NCI-H524 treated with DMSO at 0.1 percent for 48 hours (cell line): ENCODE data around the gene SF3A1.

ENCODE experiments used
- DNase-seq: peaks from one replicate; lab custom pipeline; 2025; lab: John Stamatoyannopoulos, UW

The SF3A1 gene

GRCh38 chr22:30386960-30387827, 30.5 kb upstream of the SF3A1 start, which contains the start of gene RNF215:
Gene RNF215 (minus strand): TSS chr22:30387411. CDS start chr22:30387313, 98 bp downstream.
- DNase-seq, result peak; percentile 32

GRCh38 chr22:30386608-30386959, 29.9 kb upstream of the SF3A1 start:
- DNase-seq, result no peak

GRCh38 chr22:30385942-30386341, 29.2 kb upstream of the SF3A1 start:
- no peak for DNase-seq

- DNase-seq, result no peak
These were observed 26.4 kb upstream of the SF3A1 start for GRCh38 chr22:30383061-30383460.

GRCh38 chr22:30382340-30382739, 25.6 kb upstream of the SF3A1 start:
- DNase-seq, result no peak

- DNase-seq, result no peak
These were observed 24.6 kb upstream of the SF3A1 start for GRCh38 chr22:30381264-30381663.

GRCh38 chr22:30380011-30380410, 23.3 kb upstream of the SF3A1 start:
- no peak for DNase-seq

GRCh38 chr22:30375312-30375849, 18.7 kb upstream of the SF3A1 start:
- no peak for DNase-seq

GRCh38 chr22:30373331-30374325, 16.9 kb upstream of the SF3A1 start:
- DNase-seq, result no peak

- DNase-seq, result no peak
These were observed 16.2 kb upstream of the SF3A1 start for GRCh38 chr22:30372915-30373314.

GRCh38 chr22:30371981-30372380, 15.3 kb upstream of the SF3A1 start:
- DNase-seq, result no peak

GRCh38 chr22:30371321-30371720, 14.6 kb upstream of the SF3A1 start:
- no peak for DNase-seq

GRCh38 chr22:30370641-30371230, 14.0 kb upstream of the SF3A1 start:
- peak; percentile 41 for DNase-seq

- DNase-seq, result no peak
These were observed 11.7 kb upstream of the SF3A1 start for GRCh38 chr22:30368420-30368819.

GRCh38 chr22:30365891-30366290, 9.2 kb upstream of the SF3A1 start:
- no peak for DNase-seq

GRCh38 chr22:30362651-30363281, 6.1 kb upstream of the SF3A1 start:
- no peak for DNase-seq

GRCh38 chr22:30361916-30362650, 5.4 kb upstream of the SF3A1 start:
- DNase-seq, result no peak

- no peak for DNase-seq
These were observed 1.8 kb upstream of the SF3A1 start for GRCh38 chr22:30358541-30358940.

- no peak for DNase-seq
These were observed 1.0 kb upstream of the SF3A1 start for GRCh38 chr22:30357650-30358215.

- DNase-seq, result no peak
These were observed 509 bp upstream of the SF3A1 start for GRCh38 chr22:30357236-30357570.

- no peak for DNase-seq
These were observed 2.0 kb downstream of the SF3A1 start for GRCh38 chr22:30354644-30355043.
